Keratinocyte (primary cell): ENCODE data around the gene NMRAL1. TPM values are rescaled to one million over a fixed set of nuclear protein-coding genes. Genes with fewer than 3 reads are reported as not detected.
A peak's percentile ranks its signal among the peaks of the same experiment; 100 is the strongest.

ENCODE experiments used
- DNase-seq: peaks from one replicate; pipeline ENCODE4 v3.0.0-alpha.2; 2011; ENCODE audit warnings: low read depth, missing footprints, low spot score
- FAIRE-seq: peaks from 2 replicates; lab custom pipeline; 2011; peaks lifted over from hg19 to GRCh38; lab: Jason Lieb, UNC
- H2AFZ ChIP-seq: 2 replicates; pipeline ENCODE4 v1.6.0; 2012; ENCODE audit warnings: low read length, control low read depth, inconsistent platforms; ENCODE audit not compliant: control insufficient read depth
- H3K27ac ChIP-seq: 2 replicates; pipeline ENCODE4 v1.5.1; 2011; ENCODE audit warnings: low read length; ENCODE audit not compliant: control insufficient read depth, insufficient read depth
- H3K27me3 ChIP-seq: 3 replicates; pipeline ENCODE4 v1.6.0; 2011; ENCODE audit warnings: low read length; ENCODE audit not compliant: control insufficient read depth, insufficient read depth; ENCODE audit errors: extremely low read depth
- H3K36me3 ChIP-seq, 2 experiments: 2 replicates in 1 of 2; 3 replicates in 1 of 2; pipeline ENCODE4 v1.5.1; 2011; ENCODE audit warnings: low read length in 2 of 2, mild to moderate bottlenecking in 1 of 2; ENCODE audit not compliant: control insufficient read depth in 2 of 2, insufficient read depth in 2 of 2; ENCODE audit errors: extremely low read depth in 1 of 2
- H3K4me1 ChIP-seq: 3 replicates; pipeline ENCODE4 v1.5.1; 2011; ENCODE audit warnings: low read length; ENCODE audit not compliant: control insufficient read depth, insufficient read depth; ENCODE audit errors: extremely low read depth
- H3K4me2 ChIP-seq: 3 replicates; pipeline ENCODE4 v1.6.0; 2011; ENCODE audit warnings: low read depth, low read length; ENCODE audit not compliant: control insufficient read depth, insufficient read depth; ENCODE audit errors: extremely low read depth
- H3K4me3 ChIP-seq, 3 experiments: fragments of 200-600 bp in 1 of 3; sonication (generic) in 1 of 3; 2 replicates in 2 of 3; 3 replicates in 1 of 3; pipeline ENCODE4 v1.5.1; 2011 to 2016; ENCODE audit warnings: low read length in 3 of 3, mild to moderate bottlenecking in 3 of 3, control low read depth in 2 of 3, inconsistent platforms in 1 of 3, low read depth in 1 of 3, mixed read lengths in 1 of 3, mixed run types in 1 of 3, moderate library complexity in 1 of 3; ENCODE audit not compliant: control insufficient read depth in 2 of 3, insufficient read depth in 2 of 3; ENCODE audit errors: extremely low read depth in 1 of 3
- H3K79me2 ChIP-seq: 2 replicates; pipeline ENCODE4 v1.6.0; 2012; ENCODE audit warnings: low read length; ENCODE audit not compliant: control insufficient read depth, insufficient read depth
- H3K9ac ChIP-seq: 3 replicates; pipeline ENCODE4 v1.6.0; 2011; ENCODE audit warnings: low read length; ENCODE audit not compliant: control insufficient read depth, insufficient read depth; ENCODE audit errors: extremely low read depth
- H3K9me1 ChIP-seq: 3 replicates; pipeline ENCODE4 v1.6.0; 2011; ENCODE audit warnings: low read length; ENCODE audit not compliant: control insufficient read depth, insufficient read depth; ENCODE audit errors: extremely low read depth
- H3K9me3 ChIP-seq: 2 replicates; pipeline ENCODE4 v1.5.1; 2012; ENCODE audit warnings: low read depth, low read length; ENCODE audit not compliant: control insufficient read depth
- H4K20me1 ChIP-seq: 3 replicates; pipeline ENCODE4 v1.6.0; 2011; ENCODE audit warnings: low read length; ENCODE audit not compliant: control insufficient read depth, insufficient read depth; ENCODE audit errors: extremely low read depth
- CTCF ChIP-seq, 3 experiments: IDR thresholded peaks in 1 of 3; conservative IDR thresholded peaks in 1 of 3; optimal IDR thresholded peaks in 1 of 3; 2 replicates in 2 of 3; 3 replicates in 1 of 3; pipeline versions ENCODE3 to v1.5.1; 2011; ENCODE audit warnings: low read length in 3 of 3, mild to moderate bottlenecking in 3 of 3, moderate library complexity in 2 of 3, control low read depth in 1 of 3, inconsistent platforms in 1 of 3; ENCODE audit not compliant: insufficient read depth in 2 of 3; ENCODE audit errors: extremely low read depth in 1 of 3
- EZH2 ChIP-seq: IDR thresholded peaks from one replicate; pipeline ENCODE4 v1.6.1; 2012; ENCODE audit warnings: inconsistent platforms, mild to moderate bottlenecking, low read length, moderate library complexity
- dilution Hi-C: fragments of 300-500 bp; cut with MboI; formaldehyde crosslinking; loops from one replicate; pipeline ENCODE4 v1.7.0; 2020; ENCODE audit warnings: low sequenced_read_pairs; ENCODE audit not compliant: extremely low pct_ligation_motif_present
- polyA plus RNA-seq, 5 experiments: library from polyadenylated mRNA; depleted of rRNA in 3 of 5; stranded (reverse) in 3 of 5; stranded (forward) in 1 of 5; unstranded in 1 of 5; fragments of >200 nt; gene quantifications; 1 replicate in 1 of 5; 2 replicates in 3 of 5; 3 replicates in 1 of 5; pipeline versions ENCODE4 v1.2.1 to v1.2.3, GENCODE V29; 2011 to 2012; ENCODE audit warnings: missing spikeins in 2 of 5, low read depth in 1 of 5, low replicate concordance in 1 of 5

Gene NMRAL1
- polyA plus RNA-seq, 1 donor (not counting 4 experiments of a cell fraction or from before 2014, with no cell fraction given), result 39.5 TPM

GRCh38 chr16:4500272-4500671 lies 25.8 kb upstream of the NMRAL1 start:
- H3K36me3 ChIP-seq, result peaks cover 6 to 22% of the 10 kb centered on the region in 2 experiments
- H4K20me1 ChIP-seq, result peaks cover 21% of the 10 kb centered on the region
- peak overlapping the region; percentile 65 for H3K9ac ChIP-seq
- H3K27me3 ChIP-seq, result no peaks in the 10 kb centered on the region
- FAIRE-seq (peak; percentile 92), DNase-seq (no peak)
- H3K4me2 ChIP-seq, result peak overlapping the region; percentile 93
- no peaks in the 10 kb centered on the region for H3K9me3 ChIP-seq
- dilution Hi-C loops, result no loop called here
- peaks cover 72% of the 10 kb centered on the region for H3K4me1 ChIP-seq
- peak overlapping the region in 2 of 3 experiments; percentile 45 to 50 for H3K4me3 ChIP-seq
- peak overlapping the region; percentile 86 for H3K27ac ChIP-seq
- peaks cover 81% of the 10 kb centered on the region for H3K79me2 ChIP-seq
- H2AFZ ChIP-seq, result no peak overlapping the region
- H3K9me1 ChIP-seq, result peaks cover 10% of the 10 kb centered on the region
- TF ChIP-seq EZH2, result no peak
- no peak for TF ChIP-seq CTCF (optimal IDR thresholded peaks at IDR 0.05 in 1 of 3, IDR thresholded peaks at IDR 0.05 in 1 of 3, conservative IDR thresholded peaks at IDR 0.05 in 1 of 3; ENCODE audit: extremely low read depth in 1 of 3, insufficient read depth in 2 of 3, low read length in 3 of 3)

- no peak for FAIRE-seq
- H3K79me2 ChIP-seq, result peaks cover 72% of the 10 kb centered on the region
Measured at GRCh38 chr16:4499196-4499555, 24.8 kb upstream of the NMRAL1 start.

More at GRCh38 chr16:4499196-4499555, 24.8 kb upstream of the NMRAL1 start:
- dilution Hi-C loops, result no loop called here
- H4K20me1 ChIP-seq, result peaks cover 20% of the 10 kb centered on the region
- H3K27me3 ChIP-seq, result no peaks in the 10 kb centered on the region
- H3K9me1 ChIP-seq, result peaks cover 10% of the 10 kb centered on the region
- H3K9ac ChIP-seq, result no peak overlapping the region
- no peak for DNase-seq
- no peak overlapping the region for H2AFZ ChIP-seq
- peaks cover 83% of the 10 kb centered on the region for H3K4me1 ChIP-seq
- no peak overlapping the region for H3K4me3 ChIP-seq
- no peaks in the 10 kb centered on the region for H3K9me3 ChIP-seq
- peak overlapping the region; percentile 82 for H3K27ac ChIP-seq
- TF ChIP-seq EZH2 (no peak), CTCF (optimal IDR thresholded peaks at IDR 0.05 in 1 of 3, IDR thresholded peaks at IDR 0.05 in 1 of 3, conservative IDR thresholded peaks at IDR 0.05 in 1 of 3; ENCODE audit: extremely low read depth in 1 of 3, insufficient read depth in 2 of 3, low read length in 3 of 3) (no peak)
- peaks cover 6 to 22% of the 10 kb centered on the region in 2 experiments for H3K36me3 ChIP-seq
- peak overlapping the region; percentile 67 for H3K4me2 ChIP-seq
